HG02610 (cell line): Measurements from ENCODE around the gene KISS1R.

ENCODE experiments used
- ATAC-seq: cut with Tn5 transposase; IDR thresholded peaks from one replicate; pipeline ENCODE4 v1.9.1; 2021; ENCODE audit warnings: mild to moderate bottlenecking, moderate library complexity; ENCODE audit not compliant: unreplicated experiment

KISS1R gene

GRCh38 chr19:934865-935479, 17.8 kb downstream of the KISS1R start:
- ATAC-seq, result no peak

GRCh38 chr19:936175-936546, 19.0 kb downstream of the KISS1R start:
- no peak for ATAC-seq

- ATAC-seq, result no peak
Observed at GRCh38 chr19:937259-937694, 20.1 kb downstream of the KISS1R start.

GRCh38 chr19:938233-938923, 21.2 kb downstream of the KISS1R start:
- no peak for ATAC-seq

- no peak for ATAC-seq
Observed at GRCh38 chr19:939439-939838, 22.3 kb downstream of the KISS1R start.

GRCh38 chr19:939922-940321, 22.8 kb downstream of the KISS1R start:
- no peak for ATAC-seq

DNA sequence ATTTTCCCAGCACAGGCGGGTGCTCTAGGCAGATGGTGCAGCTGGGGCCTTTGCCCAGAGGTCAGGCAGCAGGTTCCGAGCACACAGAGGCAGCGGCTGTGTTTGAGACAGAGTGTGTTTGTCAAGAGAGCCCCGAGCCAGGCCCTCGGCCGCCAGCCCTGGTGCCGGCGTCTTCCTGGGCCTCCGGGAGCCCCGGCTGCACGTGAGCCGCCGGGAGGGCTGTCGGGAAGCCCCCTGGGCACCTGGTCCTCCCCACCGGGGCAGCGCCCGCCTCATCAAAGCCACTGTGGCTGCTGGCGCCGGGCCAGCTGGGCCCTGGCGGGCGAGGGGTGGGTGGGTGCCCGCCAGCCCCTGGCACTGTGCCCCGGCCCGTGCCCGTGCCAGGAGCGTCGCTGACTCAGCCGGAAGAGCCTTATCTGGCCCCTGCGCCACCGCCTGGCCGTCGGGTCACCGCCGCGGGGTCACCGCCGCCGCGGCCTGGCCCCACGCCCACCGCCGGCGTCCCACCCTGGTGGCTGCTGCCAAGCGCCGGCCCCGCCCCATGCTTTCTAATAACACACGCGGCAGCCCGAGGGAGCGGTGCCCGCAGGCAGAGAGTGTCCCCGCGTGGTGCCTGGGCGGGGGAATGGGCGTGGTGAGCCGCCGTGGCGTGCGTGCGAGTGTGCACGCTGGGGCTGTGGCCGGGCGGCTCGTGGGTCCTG, 23.6 kb downstream of the KISS1R start:
- ATAC-seq, result no peak

- ATAC-seq, result no peak
Observed at GRCh38 chr19:941292-942132, 24.4 kb downstream of the KISS1R start.

DNA sequence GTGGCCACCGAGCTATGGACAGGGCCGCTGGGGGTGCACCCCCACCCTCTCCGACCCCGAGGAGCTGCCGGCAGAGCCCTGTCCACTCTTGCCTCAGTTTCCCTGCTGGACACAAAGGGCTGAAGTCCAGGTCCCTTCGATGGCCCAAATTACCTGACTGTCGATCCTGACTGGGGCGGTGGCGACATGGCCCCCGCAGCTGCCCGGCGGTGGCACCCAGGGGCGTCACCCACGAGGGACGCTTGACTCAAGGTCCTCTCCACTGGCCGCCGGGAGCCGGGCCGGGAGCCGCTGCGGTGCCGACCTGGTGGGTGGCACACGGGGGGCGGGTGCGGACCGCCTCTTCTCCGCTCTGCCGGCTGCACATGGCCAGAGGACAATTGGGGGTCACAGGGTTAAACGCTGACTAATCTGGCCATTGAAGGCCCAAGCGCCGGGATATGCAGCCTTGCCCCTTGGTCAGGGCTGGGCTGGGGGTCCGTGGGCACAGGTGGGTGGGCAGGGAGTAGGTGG, 25.1 kb downstream of the KISS1R start:
- ATAC-seq, result no peak

DNA sequence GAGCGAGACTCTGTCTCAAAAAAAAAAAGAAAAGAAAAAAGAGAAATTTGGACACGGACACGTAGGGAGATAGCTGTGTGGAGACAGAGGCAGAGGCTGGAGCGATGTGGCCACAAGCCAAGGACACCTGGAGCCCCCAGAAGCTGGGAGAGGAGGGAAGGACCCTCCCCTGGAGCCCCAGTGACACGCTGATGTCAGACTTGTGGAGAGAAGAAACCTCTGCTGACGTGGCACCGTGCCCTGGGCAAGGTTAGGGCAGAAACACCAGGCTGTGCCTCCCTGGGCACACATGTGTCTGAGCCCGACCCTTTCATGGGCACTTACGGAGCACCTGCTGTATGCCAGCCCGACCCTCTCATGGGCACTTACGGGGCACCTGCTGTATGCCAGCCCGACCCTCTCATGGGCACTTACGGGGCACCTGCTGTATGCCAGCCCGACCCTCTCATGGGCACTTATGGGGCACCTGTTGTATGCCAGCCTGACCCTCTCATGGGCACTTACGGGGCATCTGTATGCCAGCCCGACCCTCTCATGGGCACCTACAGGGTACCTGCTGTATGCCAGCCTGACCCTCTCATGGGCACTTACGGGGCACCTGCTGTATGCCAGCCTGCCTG, 26.5 kb downstream of the KISS1R start:
- no peak for ATAC-seq

DNA sequence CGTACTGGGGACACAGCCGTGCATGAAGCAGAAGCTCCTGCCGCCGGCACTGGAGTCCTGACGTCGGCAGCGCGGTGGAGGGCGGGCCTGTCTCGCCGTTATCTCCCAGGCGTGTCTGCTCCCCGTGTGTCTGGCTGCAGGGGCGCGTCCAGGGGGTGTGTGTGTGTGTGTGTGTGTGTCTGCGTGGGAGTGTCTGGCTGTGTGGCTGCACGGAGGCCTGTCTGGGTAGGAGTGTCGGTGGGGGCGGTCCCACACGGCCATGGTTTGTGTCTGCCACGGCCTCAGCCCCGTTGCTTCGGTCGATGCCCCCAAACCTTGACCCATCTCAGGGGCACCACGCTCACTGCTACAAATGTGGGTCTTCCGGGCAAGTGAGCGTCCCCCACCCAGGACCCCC, 27.0 kb downstream of the KISS1R start:
- no peak for ATAC-seq

GRCh38 chr19:944663-945241, 27.6 kb downstream of the KISS1R start:
- no peak for ATAC-seq

DNA sequence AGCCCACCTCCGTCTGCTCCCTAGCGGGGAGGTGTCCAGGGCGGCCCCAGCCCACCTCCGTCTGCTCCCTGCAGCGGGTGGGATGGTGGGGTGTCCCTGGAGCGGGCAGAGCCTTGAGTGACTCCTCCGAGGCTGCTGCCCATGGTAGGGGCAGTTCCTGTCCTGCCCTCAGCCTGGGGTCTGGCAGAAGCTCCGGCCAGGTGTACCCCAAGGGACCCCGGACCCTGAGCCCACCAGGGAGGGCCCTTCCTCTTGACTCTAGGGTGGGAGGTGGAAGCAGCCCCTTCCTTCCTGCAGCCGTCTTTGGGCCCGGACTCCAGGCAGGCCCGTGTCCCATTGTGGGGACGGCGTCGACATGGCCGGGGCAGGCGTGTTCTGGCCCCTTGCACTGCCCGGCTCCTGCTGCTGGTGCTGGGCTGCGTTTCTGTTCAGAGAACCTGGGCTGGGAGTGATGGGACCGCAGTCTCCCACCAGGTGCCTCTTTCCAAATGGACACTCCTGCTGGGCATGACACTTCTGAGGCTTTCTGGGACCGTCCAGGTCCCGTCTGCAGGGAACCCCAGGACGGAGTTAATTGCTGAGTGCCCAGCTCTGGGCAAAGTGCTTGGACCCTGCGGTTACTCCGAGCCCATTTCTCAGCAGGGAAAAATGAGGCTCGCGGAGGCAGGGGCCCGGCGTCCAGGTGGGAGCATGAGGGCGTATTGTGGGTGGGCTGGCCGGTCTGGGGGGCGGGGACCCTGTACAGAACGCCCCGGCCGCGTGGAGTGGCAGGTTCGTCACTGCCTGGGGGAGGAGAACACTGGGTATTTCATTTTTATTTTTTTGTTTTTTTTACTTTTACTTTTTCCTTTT, 28.5 kb downstream of the KISS1R start:
- ATAC-seq, result no peak

DNA sequence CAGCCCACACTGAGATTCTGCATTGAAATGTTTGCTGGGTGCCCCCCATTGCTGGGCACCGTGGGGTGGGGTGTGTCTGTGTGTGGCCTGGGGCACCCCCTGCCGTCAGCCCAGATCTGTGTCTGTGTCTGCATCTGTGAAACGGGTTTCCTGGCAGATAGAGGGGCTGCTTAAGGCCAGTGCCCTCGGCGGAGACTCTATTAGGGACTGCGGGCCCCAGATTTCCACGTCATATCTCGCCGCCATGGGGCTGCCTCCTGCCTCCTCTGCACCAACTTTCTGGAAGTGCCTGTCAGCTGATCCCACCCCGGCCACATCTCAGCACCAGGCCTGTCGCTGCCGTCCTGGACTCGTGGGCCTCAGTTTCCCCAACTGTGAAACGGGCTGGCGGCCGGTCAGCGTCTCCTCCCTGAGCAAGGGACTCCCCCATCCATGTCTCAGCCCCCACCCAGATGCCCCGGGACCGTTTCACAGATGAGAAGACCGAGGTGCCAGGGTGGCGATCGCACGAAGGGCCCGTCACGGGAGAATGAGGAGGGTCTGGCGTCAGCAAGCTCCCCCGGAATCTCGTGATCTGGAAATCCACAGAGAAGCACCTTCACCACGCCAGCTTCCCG, 30.1 kb downstream of the KISS1R start:
- ATAC-seq, result no peak

DNA sequence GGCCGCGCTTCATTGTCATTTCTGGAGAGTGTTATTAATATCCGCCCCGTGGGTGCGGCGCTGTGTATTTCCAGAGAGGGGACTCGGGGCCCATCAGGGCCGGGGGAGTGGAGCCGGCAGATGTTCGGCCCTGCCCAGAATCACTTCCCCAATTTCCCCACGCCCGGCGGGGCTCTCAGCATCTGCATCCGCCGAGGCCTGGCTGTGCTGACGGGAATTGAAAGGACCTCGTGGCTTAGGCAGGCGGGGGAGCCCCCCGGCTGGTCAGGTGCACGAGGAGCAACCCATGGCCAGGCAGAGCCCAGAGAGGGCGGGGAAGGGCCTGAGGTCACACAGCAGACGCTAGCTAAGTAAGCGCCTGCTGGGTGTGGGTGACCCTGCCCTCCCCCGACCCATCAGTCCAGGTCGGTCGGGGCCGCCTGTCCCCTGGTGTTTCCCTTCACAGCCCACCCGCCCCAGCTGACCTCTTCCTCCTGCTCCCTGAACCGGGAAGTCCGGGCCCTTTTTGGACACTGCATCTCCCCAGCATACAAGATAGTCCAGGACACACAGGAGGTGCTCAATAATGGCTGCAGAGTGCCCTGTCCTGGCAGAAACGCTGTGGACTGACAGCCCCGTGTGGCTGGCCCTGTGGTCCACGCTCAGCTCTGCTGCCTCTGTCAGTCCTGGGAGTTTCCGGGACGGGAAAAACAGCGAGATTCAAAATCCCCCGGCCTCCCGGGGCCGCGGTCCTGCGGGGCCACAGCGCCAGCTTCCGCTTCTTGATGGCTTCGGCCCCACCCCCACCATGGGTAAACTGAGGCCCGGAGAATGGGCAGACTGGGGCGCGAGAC, 30.8 kb downstream of the KISS1R start:
- peak; percentile 82 for ATAC-seq

DNA sequence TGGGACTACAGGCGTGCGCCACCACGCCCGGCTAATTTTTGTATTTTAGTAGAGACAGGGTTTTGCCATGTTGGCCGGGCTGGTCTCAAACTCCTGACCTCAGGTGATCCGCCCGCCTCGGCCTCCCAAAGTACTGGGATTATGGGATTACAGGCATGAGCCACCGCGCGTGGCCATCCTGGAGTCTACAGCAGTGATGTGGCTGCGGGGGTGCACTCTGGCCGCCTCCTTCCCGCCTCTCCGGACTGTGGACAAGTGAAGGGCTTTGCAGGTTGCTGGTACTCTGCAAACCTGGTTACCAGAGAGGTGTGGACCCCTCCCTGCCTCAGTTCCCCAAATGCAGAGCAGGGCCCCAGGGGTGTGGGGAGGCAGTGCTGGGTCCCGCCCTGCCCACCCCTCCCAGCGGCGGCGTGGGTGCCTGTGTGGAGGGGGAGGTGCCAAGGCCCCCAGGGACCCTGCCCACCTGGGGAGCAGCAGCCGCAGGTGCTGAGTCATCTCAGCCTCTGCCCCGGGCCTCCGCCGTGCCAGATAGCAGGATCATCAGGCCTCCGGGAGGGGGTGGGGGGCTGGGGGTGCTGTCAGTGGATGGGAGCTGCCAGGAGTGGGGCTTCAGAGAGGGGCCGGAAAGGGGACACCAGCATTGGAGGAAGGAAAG, 31.8 kb downstream of the KISS1R start:
- no peak for ATAC-seq

- ATAC-seq, result no peak
Observed at GRCh38 chr19:950352-951066, 33.4 kb downstream of the KISS1R start.
